Neural cell (in vitro differentiated cells): ENCODE results near the gene LRRC61. TPM values are rescaled to one million over a fixed set of nuclear protein-coding genes. Genes with fewer than 3 reads are reported as not detected.

Experiments used
- H2AFZ ChIP-seq: fragments of 200-600, 300-800 bp; sonication (generic), shearing (Covaris generic); 2 replicates; pipeline ENCODE4 v1.6.0; 2014; ENCODE audit warnings: low read depth, mild to moderate bottlenecking, antibody characterized with exemption, low read length, moderate library complexity
- H3F3A ChIP-seq: fragments of 200-600 bp; shearing (Covaris generic); 2 replicates; pipeline ENCODE4 v1.6.1; 2016; ENCODE audit warnings: mild to moderate bottlenecking, moderate library complexity, mixed read lengths, antibody characterized with exemption, low read length; ENCODE audit not compliant: insufficient read depth, poor library complexity, severe bottlenecking
- H3K27ac ChIP-seq: fragments of 200-600, 300-800 bp; sonication (generic), shearing (Covaris generic); 2 replicates; pipeline ENCODE4 v1.5.1; 2014; ENCODE audit warnings: mild to moderate bottlenecking, low read length, moderate library complexity
- H3K27me3 ChIP-seq: fragments of 300-800, 200-600 bp; sonication (generic), shearing (Covaris generic); 2 replicates; pipeline ENCODE4 v1.6.0; 2014; ENCODE audit warnings: mild to moderate bottlenecking, low read depth, low read length, moderate library complexity; ENCODE audit not compliant: insufficient read depth
- H3K36me3 ChIP-seq: fragments of 300-800, 200-600 bp; sonication (generic), shearing (Covaris generic); 2 replicates; pipeline ENCODE4 v1.5.1; 2014; ENCODE audit warnings: mild to moderate bottlenecking, antibody characterized with exemption, low read length, moderate library complexity; ENCODE audit not compliant: insufficient read depth
- H3K4me2 ChIP-seq: fragments of 300-800, 200-600 bp; sonication (generic), shearing (Covaris generic); 2 replicates; pipeline ENCODE4 v1.6.0; 2014; ENCODE audit warnings: mild to moderate bottlenecking, low read length
- H3K4me3 ChIP-seq: fragments of 300-800, 200-600 bp; sonication (generic), shearing (Covaris generic); 2 replicates; pipeline ENCODE4 v1.5.1; 2014; ENCODE audit warnings: mild to moderate bottlenecking, low read length, moderate library complexity
- H3K79me2 ChIP-seq: fragments of 200-600 bp; shearing (Covaris generic); replicated peaks from 2 replicates; pipeline ENCODE4 v1.6.0; 2014; ENCODE audit warnings: mild to moderate bottlenecking, low read length, moderate library complexity; ENCODE audit not compliant: insufficient read depth
- H3K9ac ChIP-seq: fragments of 300-800, 200-600 bp; sonication (generic), shearing (Covaris generic); 2 replicates; pipeline ENCODE4 v1.6.1; 2016; ENCODE audit warnings: mild to moderate bottlenecking, low read length, mixed read lengths
- H3K9me2 ChIP-seq: fragments of 200-600 bp; shearing (Covaris generic); 2 replicates; pipeline ENCODE4 v1.6.1; 2016; ENCODE audit warnings: mild to moderate bottlenecking, low read length, mixed read lengths; ENCODE audit not compliant: insufficient read depth
- H3K9me3 ChIP-seq: fragments of 200-600, 300-800 bp; sonication (generic), shearing (Covaris generic); 2 replicates; pipeline ENCODE4 v1.6.1; 2016; ENCODE audit warnings: mild to moderate bottlenecking, mixed run types, low read length, moderate library complexity, mixed read lengths
- H4K20me1 ChIP-seq: fragments of 200-600 bp; shearing (Covaris generic); 2 replicates; pipeline ENCODE4 v1.6.1; 2016; ENCODE audit warnings: mild to moderate bottlenecking, mixed run types; ENCODE audit not compliant: insufficient read depth
- CTCF ChIP-seq: fragments of 450-650 bp; IDR thresholded peaks from 2 replicates; pipeline ENCODE4 v1.5.1; 2014; ENCODE audit warnings: antibody characterized with exemption, mild to moderate bottlenecking, moderate library complexity; ENCODE audit not compliant: poor library complexity, severe bottlenecking
- EP300 ChIP-seq: fragments of 450-650 bp; conservative IDR thresholded peaks from 2 replicates; pipeline ENCODE4 v1.6.1; 2014; ENCODE audit warnings: antibody characterized with exemption, mild to moderate bottlenecking, moderate library complexity; ENCODE audit not compliant: poor library complexity, severe bottlenecking
- EZH2 ChIP-seq: fragments of 200-600, 300-800 bp; shearing (Covaris generic), sonication (generic); IDR thresholded peaks from 2 replicates; pipeline ENCODE4 v1.6.1; 2014; ENCODE audit warnings: antibody characterized with exemption, low read length, borderline replicate concordance, mild to moderate bottlenecking; ENCODE audit not compliant: insufficient read depth, poor library complexity, severe bottlenecking
- MXI1 ChIP-seq: fragments of 450-650 bp; conservative IDR thresholded peaks from 2 replicates; pipeline ENCODE4 v1.6.1; 2014; ENCODE audit warnings: antibody characterized with exemption, mild to moderate bottlenecking; ENCODE audit not compliant: poor library complexity, severe bottlenecking
- POLR2AphosphoS5 ChIP-seq: IDR thresholded peaks from 2 replicates; pipeline ENCODE4 v1.6.1; 2012
- RAD21 ChIP-seq: fragments of 450-650 bp; conservative IDR thresholded peaks from 2 replicates; pipeline ENCODE4 v1.6.1; 2014; ENCODE audit warnings: antibody characterized with exemption, mild to moderate bottlenecking, moderate library complexity
- SMC3 ChIP-seq: fragments of 450-650 bp; conservative IDR thresholded peaks from 2 replicates; pipeline ENCODE4 v1.6.1; 2014; ENCODE audit warnings: antibody characterized with exemption, mild to moderate bottlenecking, moderate library complexity; ENCODE audit not compliant: poor library complexity
- TAF1 ChIP-seq: IDR thresholded peaks from 2 replicates; pipeline ENCODE4 v1.6.1; 2012; ENCODE audit warnings: low read depth
- polyA plus RNA-seq: library from polyadenylated mRNA; depleted of rRNA; stranded (reverse); fragments of >200 nt; gene quantifications from 2 replicates; pipeline ENCODE4 v1.2.3, GENCODE V29; 2014
- TF ChIP-seq, protein P1 (sequence below): IDR thresholded peaks from 2 replicates; pipeline ENCODE4 v1.6.1; 2012; ENCODE audit warnings: borderline replicate concordance

LRRC61 gene
- polyA plus RNA-seq, 1 donor from 2014 or later: 5.0 TPM

DNA sequence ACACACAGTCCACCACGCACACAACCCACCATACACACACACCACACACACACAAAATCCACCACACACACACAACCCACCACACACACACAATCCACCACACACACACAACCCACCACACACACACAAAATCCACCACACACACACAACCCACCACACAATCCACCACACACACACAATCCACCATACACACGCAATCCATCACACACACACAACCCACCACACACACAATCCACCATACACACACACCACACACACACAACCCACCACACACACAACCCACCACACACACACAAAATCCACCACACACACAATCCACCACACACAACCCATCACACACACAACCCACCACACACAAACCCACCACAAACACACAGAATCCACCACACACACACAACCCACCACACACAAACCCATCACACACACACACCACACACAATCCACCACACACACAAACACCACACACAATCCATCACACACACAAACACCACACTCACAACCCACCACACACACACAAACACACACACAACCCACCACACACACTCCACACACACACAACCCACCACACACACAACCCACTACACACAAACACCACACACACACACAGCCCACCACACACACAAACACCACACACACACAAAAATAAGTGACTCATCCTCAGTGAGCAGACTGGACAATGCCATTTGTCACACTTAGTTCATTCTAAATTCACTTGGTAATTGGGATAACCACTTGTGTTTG, 36.6 kb downstream of the LRRC61 start:
- Histone ChIP-seq H3K27me3 (no peaks in the 10 kb centered on the region), H3K27ac (no peak overlapping the region), H3K9me3 (no peaks in the 10 kb centered on the region), H3K4me2 (no peak overlapping the region), H3K4me3 (no peak overlapping the region), H3K36me3 (no peaks in the 10 kb centered on the region), H3K9ac (no peak overlapping the region), H3K79me2 (no peaks in the 10 kb centered on the region), H4K20me1 (no peaks in the 10 kb centered on the region), H2AFZ (no peak overlapping the region), H3F3A (no peaks in the 10 kb centered on the region), H3K9me2 (no peaks in the 10 kb centered on the region)
- TF ChIP-seq SMC3 (no peak), EP300 (no peak), MXI1 (no peak), TAF1 (no peak), CTCF (no peak), RAD21 (no peak), EZH2 (no peak), POLR2AphosphoS5 (no peak)
- TF ChIP-seq, protein P1, sequence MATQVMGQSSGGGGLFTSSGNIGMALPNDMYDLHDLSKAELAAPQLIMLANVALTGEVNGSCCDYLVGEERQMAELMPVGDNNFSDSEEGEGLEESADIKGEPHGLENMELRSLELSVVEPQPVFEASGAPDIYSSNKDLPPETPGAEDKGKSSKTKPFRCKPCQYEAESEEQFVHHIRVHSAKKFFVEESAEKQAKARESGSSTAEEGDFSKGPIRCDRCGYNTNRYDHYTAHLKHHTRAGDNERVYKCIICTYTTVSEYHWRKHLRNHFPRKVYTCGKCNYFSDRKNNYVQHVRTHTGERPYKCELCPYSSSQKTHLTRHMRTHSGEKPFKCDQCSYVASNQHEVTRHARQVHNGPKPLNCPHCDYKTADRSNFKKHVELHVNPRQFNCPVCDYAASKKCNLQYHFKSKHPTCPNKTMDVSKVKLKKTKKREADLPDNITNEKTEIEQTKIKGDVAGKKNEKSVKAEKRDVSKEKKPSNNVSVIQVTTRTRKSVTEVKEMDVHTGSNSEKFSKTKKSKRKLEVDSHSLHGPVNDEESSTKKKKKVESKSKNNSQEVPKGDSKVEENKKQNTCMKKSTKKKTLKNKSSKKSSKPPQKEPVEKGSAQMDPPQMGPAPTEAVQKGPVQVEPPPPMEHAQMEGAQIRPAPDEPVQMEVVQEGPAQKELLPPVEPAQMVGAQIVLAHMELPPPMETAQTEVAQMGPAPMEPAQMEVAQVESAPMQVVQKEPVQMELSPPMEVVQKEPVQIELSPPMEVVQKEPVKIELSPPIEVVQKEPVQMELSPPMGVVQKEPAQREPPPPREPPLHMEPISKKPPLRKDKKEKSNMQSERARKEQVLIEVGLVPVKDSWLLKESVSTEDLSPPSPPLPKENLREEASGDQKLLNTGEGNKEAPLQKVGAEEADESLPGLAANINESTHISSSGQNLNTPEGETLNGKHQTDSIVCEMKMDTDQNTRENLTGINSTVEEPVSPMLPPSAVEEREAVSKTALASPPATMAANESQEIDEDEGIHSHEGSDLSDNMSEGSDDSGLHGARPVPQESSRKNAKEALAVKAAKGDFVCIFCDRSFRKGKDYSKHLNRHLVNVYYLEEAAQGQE: no peak

DNA sequence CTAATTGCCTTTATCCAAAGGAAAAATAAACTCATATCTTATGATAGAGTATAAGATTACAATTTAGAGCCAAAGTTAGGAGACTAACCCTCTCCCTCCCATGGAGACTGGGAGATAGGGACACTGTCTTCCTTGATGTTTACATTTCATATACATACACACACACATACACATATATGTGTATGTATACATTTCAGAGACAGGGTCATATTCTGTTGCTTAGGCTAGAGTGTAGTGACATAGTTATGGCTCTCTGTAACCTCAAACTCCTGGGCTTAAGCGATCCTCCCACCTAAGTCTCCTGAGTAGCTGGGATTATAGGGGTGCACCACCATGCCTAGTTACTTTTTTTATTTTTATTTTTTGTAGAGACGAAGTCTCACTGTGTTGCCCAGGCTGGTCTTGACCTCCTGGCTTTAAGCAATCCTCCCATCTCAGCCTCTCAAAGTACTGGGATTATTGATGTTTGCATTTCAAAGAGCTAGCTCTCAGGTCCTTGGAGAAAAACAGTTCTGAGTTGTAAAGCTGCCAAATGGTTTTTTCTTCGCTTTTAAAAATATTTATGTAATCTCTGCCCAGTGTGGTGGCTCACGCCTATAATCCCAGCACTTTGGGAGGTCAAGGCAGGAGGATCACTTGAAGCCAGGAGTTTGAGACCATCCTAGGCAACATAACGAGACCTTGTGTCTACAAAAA, 37.4 kb downstream of the LRRC61 start:
- no peak for TF ChIP-seq EP300
- TF ChIP-seq POLR2AphosphoS5: no peak
- no peak for TF ChIP-seq SMC3
- TF ChIP-seq TAF1: no peak
- no peak for TF ChIP-seq RAD21
- TF ChIP-seq, protein P1: no peak
- no peak for TF ChIP-seq CTCF
- no peak for TF ChIP-seq EZH2
- no peak for TF ChIP-seq MXI1
- Histone ChIP-seq H3F3A (no peaks in the 10 kb centered on the region), H3K4me3 (no peak overlapping the region), H3K9me3 (no peaks in the 10 kb centered on the region), H3K9me2 (no peaks in the 10 kb centered on the region), H3K79me2 (no peaks in the 10 kb centered on the region), H2AFZ (no peak overlapping the region), H4K20me1 (no peaks in the 10 kb centered on the region), H3K27ac (no peak overlapping the region), H3K27me3 (no peaks in the 10 kb centered on the region), H3K36me3 (no peaks in the 10 kb centered on the region), H3K4me2 (no peak overlapping the region), H3K9ac (no peak overlapping the region)
